ENCODE measurements around the gene MAGT1. TPM values are rescaled to one million over a fixed set of nuclear protein-coding genes. Genes with fewer than 3 reads are reported as not detected.
A peak's percentile ranks its signal among the peaks of the same experiment; 100 is the strongest.
"Not testable (repeated sequence)": the region's sequence is repeated elsewhere in the genome, so short reads cannot be mapped to it uniquely, and the experiment has no call there.

Gene MAGT1
- total RNA-seq (2014; rRNA removed; shearing (Covaris generic)): 51.3 and 76.4 TPM in 2 replicates

GRCh38 chrX:77894921-77895886 lies at the start of gene MAGT1:
MAGT1 (minus strand) TSS chrX:77895435; CDS start chrX:77895410, 25 bp downstream.
- peak; percentile 98 for DNase-seq (ENCODE audit: low spot score)

- DNase-seq (ENCODE audit: low spot score): not testable (repeated sequence)
These were observed 49.8 kb upstream of the MAGT1 start for GRCh38 chrX:77945031-77945430.

GRCh38 chrX:77938083-77938680 lies 42.9 kb upstream of the MAGT1 start:
- DNase-seq (ENCODE audit: low spot score): no peak

GRCh38 chrX:77937291-77937690 lies 42.1 kb upstream of the MAGT1 start:
- peak; percentile 66 for DNase-seq (ENCODE audit: low spot score)

GRCh38 chrX:77936299-77936698 lies 41.1 kb upstream of the MAGT1 start:
- no peak for DNase-seq (ENCODE audit: low spot score)

GRCh38 chrX:77935886-77936285 lies 40.7 kb upstream of the MAGT1 start:
- DNase-seq (ENCODE audit: low spot score): no peak

- DNase-seq (ENCODE audit: low spot score): no peak
These were observed 35.3 kb upstream of the MAGT1 start for GRCh38 chrX:77930581-77930980.

- no peak for DNase-seq (ENCODE audit: low spot score)
These were observed 30.5 kb upstream of the MAGT1 start for GRCh38 chrX:77925764-77926163.

- DNase-seq (ENCODE audit: low spot score): no peak
These were observed 29.2 kb upstream of the MAGT1 start for GRCh38 chrX:77924320-77924859.

GRCh38 chrX:77922787-77923186 lies 27.6 kb upstream of the MAGT1 start:
- no peak for DNase-seq (ENCODE audit: low spot score)

- DNase-seq (ENCODE audit: low spot score): not testable (repeated sequence)
These were observed 24.1 kb upstream of the MAGT1 start for GRCh38 chrX:77919370-77919769.

GRCh38 chrX:77918568-77918967 lies 23.3 kb upstream of the MAGT1 start:
- no peak for DNase-seq (ENCODE audit: low spot score)

GRCh38 chrX:77917294-77917933 lies 22.2 kb upstream of the MAGT1 start:
- DNase-seq (ENCODE audit: low spot score): no peak

GRCh38 chrX:77910108-77910840 lies 15.0 kb upstream of the MAGT1 start, which contains the start of gene ATP7A:
ATP7A (plus strand) TSS chrX:77910693; CDS start chrX:77971642, 60,949 bp downstream.
- peak; percentile 87 for DNase-seq (ENCODE audit: low spot score)

- no peak for DNase-seq (ENCODE audit: low spot score)
These were observed 6.3 kb upstream of the MAGT1 start for GRCh38 chrX:77901506-77901905.

- DNase-seq (ENCODE audit: low spot score): no peak
These were observed 5.5 kb upstream of the MAGT1 start for GRCh38 chrX:77900688-77901087.

GRCh38 chrX:77899081-77899828 lies 4.0 kb upstream of the MAGT1 start, which contains the start of gene COX7B:
COX7B (plus strand) TSS chrX:77899468; CDS start chrX:77899554, 86 bp downstream.
- peak; percentile 95 for DNase-seq (ENCODE audit: low spot score)

GRCh38 chrX:77893713-77894112 lies 1.5 kb downstream of the MAGT1 start:
- DNase-seq (ENCODE audit: low spot score): no peak

- no peak for DNase-seq (ENCODE audit: low spot score)
These were observed 2.3 kb downstream of the MAGT1 start for GRCh38 chrX:77892887-77893286.

GRCh38 chrX:77881418-77881817 lies 13.8 kb downstream of the MAGT1 start:
- DNase-seq (ENCODE audit: low spot score): not testable (repeated sequence)

All from HT-29 (cell line).